Measurements from ENCODE around the gene REXO5. TPM values are rescaled to one million over a fixed set of nuclear protein-coding genes. Genes with fewer than 3 reads are reported as not detected.
A peak's percentile ranks its signal among the peaks of the same experiment; 100 is the strongest.

The REXO5 gene
- total RNA-seq, 1 donor from 2014 or later = 2.7 TPM

GRCh38 chr16:20871941-20872815 is 65.9 kb downstream of the REXO5 start:
- peak in 1 of 2 donors; percentile 21 for DNase-seq (ENCODE audit: low read depth in 2 of 2)

GRCh38 chr16:20873331-20873730 is 67.0 kb downstream of the REXO5 start:
- no peak for DNase-seq (ENCODE audit: low read depth in 2 of 2)

- DNase-seq (ENCODE audit: low read depth in 2 of 2) = no peak
These were observed 67.8 kb downstream of the REXO5 start for GRCh38 chr16:20874088-20874581.

- no peak for DNase-seq (ENCODE audit: low read depth in 2 of 2)
These were observed 69.0 kb downstream of the REXO5 start for GRCh38 chr16:20875355-20875650.

- DNase-seq (ENCODE audit: low read depth in 2 of 2) = peak in 1 of 2 donors; percentile 17
These were observed 72.4 kb downstream of the REXO5 start for GRCh38 chr16:20878682-20879147.

GRCh38 chr16:20879175-20880040 is 73.1 kb downstream of the REXO5 start:
- peak in 1 of 2 donors; percentile 64 for DNase-seq (ENCODE audit: low read depth in 2 of 2)

- no peak for DNase-seq (ENCODE audit: low read depth in 2 of 2)
These were observed 74.7 kb downstream of the REXO5 start for GRCh38 chr16:20880867-20881502.

GRCh38 chr16:20881503-20881878 is 75.2 kb downstream of the REXO5 start:
- DNase-seq (ENCODE audit: low read depth in 2 of 2) = no peak

GRCh38 chr16:20883554-20884239 is 77.4 kb downstream of the REXO5 start:
- peak in 1 of 2 donors; percentile 61 for DNase-seq (ENCODE audit: low read depth in 2 of 2)

- no peak for DNase-seq (ENCODE audit: low read depth in 2 of 2)
These were observed 77.9 kb downstream of the REXO5 start for GRCh38 chr16:20884240-20884556.

GRCh38 chr16:20886320-20886719 is 80.0 kb downstream of the REXO5 start:
- DNase-seq (ENCODE audit: low read depth in 2 of 2) = no peak

GRCh38 chr16:20887207-20887606 is 80.9 kb downstream of the REXO5 start:
- no peak for DNase-seq (ENCODE audit: low read depth in 2 of 2)

- DNase-seq (ENCODE audit: low read depth in 2 of 2) = no peak
These were observed 83.4 kb downstream of the REXO5 start for GRCh38 chr16:20889625-20890275.

- DNase-seq (ENCODE audit: low read depth in 2 of 2) = no peak
These were observed 88.1 kb downstream of the REXO5 start for GRCh38 chr16:20894388-20894787.

- DNase-seq (ENCODE audit: low read depth in 2 of 2) = no peak
These were observed 91.0 kb downstream of the REXO5 start for GRCh38 chr16:20897253-20897897.

- no peak for DNase-seq (ENCODE audit: low read depth in 2 of 2)
These were observed 91.6 kb downstream of the REXO5 start for GRCh38 chr16:20897922-20898321.

- peak in 1 of 2 donors; percentile 25 for DNase-seq (ENCODE audit: low read depth in 2 of 2)
These were observed 92.7 kb downstream of the REXO5 start for GRCh38 chr16:20899071-20899470.

Measured in dermis microvascular lymphatic vessel endothelial cell (primary cell).